HG03025 (cell line): ENCODE measurements around the gene IQCC.

Experiments
- ATAC-seq: cut with Tn5 transposase; IDR thresholded peaks from one replicate; pipeline ENCODE4 v1.9.1; 2021; ENCODE audit warnings: mild to moderate bottlenecking, moderate library complexity; ENCODE audit not compliant: unreplicated experiment, low FRiP score

The IQCC gene

DNA sequence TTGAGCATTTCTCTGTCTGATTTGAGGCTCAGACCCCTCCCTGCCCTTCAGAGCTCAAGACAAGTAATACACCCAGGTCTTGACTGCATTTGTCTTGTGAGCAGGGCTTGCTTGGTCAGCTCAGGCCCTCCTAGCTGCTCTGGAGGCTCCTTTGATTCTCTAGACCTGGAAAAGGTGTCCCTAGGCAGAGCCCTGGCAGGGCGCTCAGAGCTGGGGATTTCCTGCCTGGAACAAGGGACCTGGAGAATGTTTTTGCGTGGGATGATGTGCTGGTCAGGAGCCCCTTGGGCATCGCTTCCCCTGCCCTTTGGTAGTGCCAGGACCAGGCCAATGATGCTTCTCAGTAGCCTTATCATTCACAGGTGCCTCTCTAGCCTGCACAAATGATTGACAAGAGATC lies 9.9 kb upstream of the IQCC start:
- no peak for ATAC-seq

DNA sequence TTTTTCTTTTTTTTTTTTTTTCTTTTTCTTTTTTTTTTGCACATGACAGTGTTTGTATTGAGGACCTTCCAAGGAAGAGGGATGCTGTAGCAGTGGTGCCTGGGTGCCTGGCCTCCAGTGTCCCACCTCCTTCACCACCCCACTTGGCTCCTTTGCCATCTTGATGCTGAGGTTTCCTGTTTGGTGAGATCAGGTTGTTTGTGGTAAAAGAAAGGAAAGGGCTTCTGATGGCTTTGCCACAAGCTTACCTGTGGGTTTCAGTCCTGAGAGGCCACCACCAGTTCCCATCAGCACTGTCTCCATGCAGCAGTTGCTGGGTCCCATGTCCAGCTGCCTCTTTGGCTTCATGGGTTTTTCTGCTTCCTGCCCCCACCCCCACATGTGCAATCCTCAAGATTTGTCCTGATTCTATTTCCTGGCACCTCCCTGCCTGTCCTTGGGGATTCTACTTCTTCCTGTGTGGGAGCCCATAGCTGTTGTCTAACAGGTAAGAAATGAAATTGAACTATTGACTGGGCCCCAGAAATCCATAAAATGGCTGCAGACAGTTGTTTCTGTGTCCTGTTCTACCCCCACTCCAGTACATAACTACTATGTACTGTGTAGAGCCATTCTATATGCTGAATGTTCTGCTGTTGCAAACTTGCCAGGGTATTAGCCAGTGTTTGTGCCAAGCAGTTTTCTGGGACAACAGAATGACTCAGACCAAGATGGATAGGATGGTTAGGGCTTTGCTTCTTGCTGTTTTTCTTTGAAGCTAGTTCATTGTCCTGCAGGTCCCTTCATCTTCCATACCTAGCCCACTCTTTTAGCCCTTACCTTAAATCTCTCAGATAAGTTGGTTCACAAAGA lies 9.3 kb upstream of the IQCC start:
- no peak for ATAC-seq

DNA sequence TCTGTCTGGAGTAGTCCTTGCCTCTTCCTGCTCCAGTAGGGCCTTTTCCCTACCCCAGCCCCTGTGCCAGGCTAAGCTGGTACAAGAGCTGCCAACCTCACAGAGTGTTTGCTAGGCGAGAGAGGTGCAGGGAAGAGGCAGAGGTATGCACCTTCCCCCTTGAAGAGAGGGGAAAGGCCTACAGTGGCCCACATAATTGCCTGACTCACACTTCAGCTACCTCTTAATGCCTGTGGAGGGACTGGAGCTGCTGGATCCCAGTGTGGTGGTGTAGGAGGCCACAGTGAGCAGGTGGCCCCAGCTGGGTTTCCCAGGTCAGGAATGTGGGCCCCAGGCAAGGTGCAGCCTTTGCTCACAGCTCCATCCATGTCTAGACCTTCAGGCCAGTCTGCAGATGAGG lies 8.4 kb upstream of the IQCC start:
- ATAC-seq, result no peak

DNA sequence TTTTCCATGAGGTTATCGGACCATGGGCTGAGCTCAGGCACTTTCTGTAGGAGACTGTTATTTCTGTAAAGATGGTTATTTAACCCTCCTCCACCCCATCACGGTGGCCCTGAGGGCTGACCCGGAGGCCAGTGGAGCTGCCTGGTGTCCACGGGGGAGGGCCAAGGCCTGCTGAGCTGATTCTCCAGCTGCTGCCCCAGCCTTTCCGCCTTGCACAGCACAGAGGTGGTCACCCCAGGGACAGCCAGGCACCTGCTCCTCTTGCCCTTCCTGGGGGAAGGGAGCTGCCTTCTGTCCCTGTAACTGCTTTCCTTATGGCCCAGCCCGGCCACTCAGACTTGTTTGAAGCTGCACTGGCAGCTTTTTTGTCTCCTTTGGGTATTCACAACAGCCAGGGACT lies 7.6 kb upstream of the IQCC start:
- ATAC-seq, result no peak

DNA sequence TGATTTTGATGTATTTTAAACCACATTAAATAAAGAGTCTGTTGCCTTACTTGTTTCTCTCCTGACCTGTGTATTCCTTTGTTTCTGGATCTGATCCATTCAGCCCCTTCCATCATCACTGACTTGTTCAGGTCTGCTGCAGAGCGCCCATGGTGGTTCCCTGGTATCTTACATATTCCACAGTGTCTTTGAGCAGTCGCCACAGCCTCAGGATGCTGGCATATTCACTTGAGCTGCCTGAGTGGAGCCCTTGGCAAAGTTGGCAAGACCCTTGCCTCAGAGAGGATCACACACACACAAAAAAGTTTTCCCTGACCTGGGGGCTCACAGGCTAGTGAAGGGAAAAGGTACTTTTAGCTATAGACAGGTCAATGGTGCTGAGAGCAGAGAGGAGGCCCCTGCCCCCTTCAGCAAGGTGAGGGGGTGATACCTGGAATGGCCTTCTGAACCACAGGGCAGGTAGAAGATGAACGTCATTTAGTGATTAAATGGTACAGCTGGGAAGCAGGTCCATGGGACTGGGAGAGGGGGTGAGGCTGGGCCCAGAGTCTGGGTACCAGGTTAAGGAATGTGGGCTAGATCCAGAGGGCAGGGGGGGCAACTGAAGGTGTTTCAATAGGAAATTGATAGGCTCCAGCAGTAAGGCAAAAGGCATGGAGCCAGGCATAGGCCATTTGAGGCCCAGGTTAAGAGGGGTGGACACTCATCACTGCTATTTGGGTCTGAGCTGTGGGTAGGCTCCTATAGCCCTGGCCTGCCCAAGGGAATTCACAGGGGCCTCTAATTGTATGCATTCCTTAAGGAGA lies 7.0 kb upstream of the IQCC start:
- no peak for ATAC-seq

DNA sequence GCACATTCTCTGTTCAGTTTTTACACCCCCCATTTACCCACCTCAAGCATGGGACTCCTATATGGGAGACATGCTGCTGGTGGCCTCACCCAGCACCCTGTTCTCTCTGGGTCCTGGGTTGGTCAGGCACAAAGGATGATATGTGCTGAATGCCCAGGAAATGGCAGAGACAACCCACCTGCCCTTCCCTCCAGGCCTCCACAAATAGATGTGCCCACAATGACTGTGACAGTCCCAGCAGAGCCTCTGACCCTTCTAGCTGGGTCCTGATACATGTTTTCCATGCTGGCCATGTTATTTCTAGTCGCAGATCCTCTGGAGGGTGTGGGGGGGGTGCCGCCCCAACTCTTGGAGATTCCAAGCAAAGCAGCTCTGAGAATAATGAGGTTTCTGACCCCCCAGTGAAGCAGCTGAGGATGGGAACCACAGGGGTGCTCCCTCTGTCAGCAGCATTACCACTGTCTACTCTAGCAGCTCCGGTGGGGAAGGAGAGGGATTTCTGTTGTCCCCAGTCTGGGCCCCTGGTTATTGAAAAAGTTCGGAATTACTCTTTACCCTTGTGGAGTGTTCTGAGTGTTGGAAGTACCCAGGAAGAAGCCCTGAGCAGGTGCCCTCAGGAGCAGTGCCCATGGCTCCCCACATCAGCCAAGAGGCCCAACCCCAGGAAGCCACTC lies 6.3 kb upstream of the IQCC start:
- no peak for ATAC-seq

DNA sequence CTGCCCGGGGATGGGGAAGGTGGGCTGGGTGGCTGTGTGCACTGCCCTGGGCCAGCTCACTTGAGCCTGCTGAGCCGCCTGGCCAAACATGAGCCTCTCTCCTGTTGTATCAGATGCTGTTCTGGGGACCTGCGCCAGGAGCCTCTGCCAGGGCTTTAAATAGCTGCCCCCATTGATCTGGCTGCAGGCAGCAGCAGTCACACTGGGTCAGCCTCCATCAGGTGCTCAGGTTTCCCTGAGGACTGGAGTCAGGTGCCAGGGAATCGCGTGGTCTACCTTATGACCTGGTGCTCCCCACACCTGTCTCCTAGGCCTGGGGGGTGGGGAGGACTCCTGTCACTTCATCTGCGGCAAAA lies 5.8 kb upstream of the IQCC start:
- no peak for ATAC-seq

DNA sequence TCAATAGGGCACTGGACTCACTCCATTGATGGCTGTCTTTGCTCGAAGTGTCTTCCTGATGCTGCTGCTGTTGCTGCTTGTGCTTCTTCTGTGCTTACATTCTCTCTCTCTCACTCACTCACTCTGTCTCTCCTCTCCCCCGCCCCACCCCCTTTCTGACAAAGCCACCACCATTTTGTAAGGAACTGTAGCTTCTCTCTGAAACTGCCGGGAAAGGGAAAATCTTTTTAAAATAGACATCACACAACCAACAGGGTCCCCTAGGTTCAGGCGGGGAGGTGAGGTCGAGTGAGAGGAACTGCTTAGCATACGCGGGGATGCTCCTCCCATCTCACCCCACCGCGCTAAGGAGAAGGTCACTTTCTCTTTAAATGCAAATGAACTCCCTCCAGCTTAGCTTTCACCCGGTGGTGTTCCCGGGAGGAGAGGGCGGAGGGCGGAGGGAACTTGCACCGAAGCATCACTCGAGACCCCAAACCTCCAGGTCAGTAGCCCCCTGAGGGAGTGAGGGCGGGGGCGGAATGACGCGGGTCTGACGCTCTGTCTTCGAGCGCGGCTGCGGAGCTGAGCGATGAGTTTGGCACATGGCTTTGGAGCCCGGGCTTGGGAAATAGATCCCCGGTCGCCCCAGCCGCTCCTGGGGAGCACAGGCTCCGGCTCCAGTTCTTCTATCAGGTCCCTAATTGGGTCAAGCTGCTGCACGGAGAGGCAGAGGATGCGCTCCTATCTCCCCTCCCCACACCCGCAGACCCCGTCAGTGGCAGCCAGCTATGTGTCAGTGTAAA lies 5.1 kb upstream of the IQCC start, which contains the start of gene CCDC28B:
CCDC28B (plus strand) TSS at position 370 of the 785 bp plus-strand sequence. CDS start 1,341 bp downstream, outside the sequence.
- ATAC-seq, result no peak

DNA sequence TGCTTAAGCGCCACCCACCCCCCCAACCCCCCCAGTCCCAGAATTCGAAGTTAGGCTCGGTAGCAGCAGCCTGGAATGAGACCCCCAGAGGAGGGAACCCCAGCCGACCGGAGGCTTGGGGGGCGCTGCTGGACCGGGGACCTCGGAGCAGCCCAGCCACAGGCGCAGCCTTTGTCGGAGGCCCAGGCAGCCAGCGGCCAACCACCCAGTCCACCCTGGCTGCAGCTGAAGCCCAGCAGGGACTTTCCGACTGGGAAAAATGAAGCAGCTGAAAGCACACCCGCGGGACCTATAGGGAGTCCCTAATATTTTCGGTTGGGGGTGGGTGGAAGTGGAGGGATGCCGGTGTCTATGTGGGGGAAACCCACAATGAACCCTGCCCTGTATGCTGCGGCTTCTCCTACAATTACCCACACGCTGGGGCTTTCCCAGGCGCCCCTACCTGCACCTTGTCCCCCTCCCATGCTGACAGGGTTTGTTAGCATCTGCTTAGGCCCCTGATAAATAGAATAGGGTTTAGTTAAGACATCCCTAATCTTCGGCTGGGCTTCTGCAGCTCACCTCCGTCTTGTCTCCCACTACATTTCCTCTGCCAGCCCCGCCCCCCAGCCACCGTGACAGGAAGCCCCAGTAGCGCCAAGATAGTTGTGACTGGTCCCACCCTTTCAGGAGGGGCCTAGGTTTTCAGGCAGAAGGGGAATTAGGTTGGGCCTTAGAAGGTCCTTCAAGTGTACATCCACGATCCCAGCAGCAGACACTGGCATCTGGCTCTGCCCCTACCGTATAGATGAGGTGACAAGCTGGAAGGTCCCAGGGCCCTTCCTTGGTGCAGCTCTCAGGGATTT lies 4.2 kb upstream of the IQCC start:
- ATAC-seq, result no peak

DNA sequence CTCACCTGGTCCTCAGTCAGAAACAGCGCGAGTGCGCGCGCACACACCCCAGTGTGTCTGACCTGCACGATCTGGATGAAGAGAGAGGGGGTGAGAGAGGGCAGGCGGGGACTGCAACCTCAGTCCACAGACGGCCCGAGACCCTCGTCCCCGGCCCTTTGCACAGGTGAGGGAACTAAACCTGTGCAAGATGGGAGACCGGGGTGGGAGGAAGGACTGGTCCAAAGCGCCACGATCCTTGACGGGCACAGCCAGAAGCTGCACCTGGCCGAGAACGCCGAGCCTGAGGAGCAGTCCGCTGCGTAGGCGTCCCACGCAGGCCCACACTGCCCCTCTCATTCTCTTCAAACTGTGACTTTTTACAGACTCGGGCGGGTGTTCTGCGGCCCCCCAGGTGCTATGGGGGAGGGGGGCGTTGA lies 519 bp upstream of the IQCC start:
- ATAC-seq, result no peak

DNA sequence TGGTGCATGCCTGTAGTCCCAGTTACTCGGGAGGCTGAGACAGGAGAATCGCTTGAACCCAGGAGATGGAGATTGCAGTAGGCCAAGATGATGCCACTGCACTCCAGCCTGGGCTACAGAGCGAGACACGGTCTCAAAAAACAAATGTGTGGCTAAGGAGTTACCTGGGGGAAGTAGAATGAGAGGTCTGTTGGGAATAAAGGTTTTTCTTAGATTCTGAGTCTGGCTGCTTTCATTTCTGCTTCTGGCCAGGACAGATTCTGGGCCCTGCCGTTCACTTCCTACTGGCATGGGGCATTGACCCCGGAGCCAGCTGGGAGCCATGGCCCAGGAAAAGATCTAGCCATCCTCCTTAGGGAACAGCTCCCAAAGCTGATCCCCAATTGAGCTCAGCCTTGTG lies 3.0 kb downstream of the IQCC start:
- no peak for ATAC-seq

DNA sequence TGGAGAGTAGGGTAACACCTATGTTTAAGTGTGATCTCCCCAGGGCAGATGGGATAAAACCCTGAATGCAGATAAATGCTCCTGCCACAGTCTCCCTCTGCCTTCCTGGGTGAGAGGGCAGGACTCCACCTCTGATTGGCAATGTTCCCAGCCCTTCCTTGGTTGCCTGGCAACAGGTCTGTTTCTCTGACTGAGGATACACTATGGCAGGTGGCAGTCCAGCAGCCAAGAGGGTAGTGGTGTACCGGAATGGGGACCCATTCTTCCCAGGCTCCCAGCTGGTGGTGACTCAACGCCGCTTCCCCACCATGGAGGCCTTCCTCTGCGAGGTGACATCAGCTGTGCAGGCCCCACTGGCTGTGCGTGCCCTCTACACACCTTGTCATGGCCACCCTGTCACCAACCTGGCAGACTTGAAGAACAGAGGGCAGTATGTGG lies 3.4 kb downstream of the IQCC start, which contains the start of gene DCDC2B:
DCDC2B (plus strand) TSS at position 199 of the 438 bp plus-strand sequence; CDS start at position 204, 5 bp downstream.
- ATAC-seq, result no peak

DNA sequence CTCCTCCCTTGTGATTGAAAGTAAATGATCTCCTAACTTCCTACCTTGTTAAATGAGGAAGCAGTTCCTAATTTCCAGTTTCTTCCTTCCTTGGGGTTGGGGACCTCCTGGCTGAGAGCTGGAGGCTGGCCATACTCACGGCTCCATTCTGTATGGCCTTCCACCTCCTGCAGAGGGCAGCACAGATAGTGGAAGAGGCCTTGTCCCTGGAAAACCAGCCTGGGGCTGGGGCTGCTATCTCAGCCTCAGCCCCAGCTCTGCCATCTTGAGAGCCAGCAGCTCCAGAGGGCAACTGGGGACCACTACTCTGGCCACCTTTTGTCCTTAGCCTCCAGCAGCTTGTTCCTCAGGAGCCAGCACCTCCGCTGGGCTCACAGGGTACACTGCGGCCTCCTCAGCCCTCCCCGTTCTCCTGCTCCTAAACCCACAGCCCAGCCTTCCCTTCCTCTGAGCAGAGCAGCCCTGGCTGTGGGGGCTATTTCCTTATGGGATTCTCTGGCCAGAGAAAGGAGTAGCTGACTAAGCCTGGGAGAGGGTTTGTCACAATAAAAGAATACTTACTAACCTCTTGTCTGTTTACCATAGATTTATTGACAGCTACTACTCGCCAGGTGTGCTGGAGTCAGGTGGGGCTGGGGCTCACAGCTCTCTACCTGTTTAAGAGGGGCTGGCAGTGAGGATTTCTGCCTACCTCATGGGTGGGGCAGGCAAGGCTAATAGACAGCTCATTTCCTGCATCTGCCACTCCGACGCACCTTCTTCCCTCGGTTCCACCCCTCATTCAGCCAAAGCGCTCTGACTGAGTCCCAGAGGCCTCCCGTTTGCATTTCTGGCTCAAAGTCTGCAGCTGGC lies 10.4 kb downstream of the IQCC start:
- no peak for ATAC-seq

DNA sequence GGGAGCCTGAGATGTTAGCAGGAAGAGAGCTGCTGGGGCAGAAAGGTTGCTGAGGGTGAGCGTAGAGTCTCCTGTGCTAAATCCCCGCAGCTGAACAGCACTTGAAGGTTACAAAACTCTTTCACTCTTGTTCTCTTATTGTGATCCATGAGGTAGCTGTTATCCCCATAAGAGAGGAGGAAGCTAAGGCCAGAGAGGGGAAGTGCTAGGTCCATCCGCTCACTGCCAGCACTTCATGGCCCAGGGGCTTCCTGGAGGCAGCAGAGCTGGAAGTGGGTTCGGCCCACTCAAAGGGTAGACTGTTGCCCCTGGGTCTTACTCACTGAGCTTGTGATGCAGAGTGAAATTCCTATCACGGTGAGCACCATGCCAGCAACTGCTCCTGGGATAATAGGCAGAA lies 11.1 kb downstream of the IQCC start:
- ATAC-seq, result no peak

DNA sequence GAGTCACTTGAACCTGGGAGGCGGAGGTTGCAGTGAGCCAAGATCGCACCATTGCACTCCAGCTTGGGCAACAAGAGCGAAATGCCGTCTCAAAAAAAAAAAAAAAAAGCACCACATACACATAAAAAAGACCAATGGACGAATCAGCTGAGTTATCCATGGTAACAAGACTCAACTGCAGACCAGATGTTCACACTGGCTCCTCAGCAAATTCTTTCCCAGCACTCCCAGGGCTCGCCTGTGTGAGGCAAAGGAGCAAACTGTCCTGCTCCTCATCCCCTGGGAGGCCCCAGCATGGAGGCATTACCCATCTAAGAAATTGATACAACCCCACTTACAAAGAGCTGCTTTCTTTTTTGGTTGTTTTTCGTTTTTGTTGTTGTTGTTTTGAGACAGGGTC lies 13.6 kb downstream of the IQCC start:
- ATAC-seq, result no peak

DNA sequence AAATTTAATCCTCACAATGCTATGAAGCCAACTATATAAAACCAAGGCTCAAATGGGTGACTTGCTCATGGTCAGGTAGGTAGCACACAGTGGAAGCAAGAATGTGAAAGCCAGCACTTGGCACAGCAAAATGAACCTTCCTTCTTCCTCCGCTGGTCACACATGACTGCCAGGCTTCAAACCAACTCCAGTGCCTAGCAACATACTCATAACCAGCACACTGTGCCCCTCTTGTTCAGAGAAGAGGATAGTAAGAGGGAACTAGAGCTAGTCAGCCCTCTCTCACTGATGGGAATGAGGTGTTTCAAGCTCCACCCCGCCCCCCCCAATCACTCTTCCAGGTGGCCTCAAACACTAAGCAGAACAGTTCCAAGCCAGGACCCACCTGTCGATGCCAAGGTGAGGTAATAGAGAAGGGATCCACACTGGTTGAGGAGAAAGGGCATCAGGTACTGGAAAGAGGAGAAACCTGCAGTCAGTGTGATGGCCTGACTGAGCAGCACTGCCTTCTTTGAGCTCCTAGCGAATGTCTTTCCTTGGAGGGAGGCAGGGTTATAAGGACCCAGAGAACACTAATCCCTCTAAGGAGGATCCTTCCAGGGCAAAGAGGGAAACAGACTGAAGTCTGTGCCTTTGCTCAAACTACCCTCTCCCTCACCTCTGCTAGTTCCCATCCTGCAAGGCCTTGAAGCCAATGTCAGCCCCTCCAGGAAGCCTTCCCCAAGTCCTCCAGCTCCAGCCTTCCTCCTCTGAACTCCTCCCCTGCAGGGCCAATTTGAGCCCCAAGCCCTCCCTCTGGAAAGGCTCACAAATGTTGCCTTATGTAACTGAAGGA lies 15.5 kb downstream of the IQCC start:
- ATAC-seq, result no peak

DNA sequence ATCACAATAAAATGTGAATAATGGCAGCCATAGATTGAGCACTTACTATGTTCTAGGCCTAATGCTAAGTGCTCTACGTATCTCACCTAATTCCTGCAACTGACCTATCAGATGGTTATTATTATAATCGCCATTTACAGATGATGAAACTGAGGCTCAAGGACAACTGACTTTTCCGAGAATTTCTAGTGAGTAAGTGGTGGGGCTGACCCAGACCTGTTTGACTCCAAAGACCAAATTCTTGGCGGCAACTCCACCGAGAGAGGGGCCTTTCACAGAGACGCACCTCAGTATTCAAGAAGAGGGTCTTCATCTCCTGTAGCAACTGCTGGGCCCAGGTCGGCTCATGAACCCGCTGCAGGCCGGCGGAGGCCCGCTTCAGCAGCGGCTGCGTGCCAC lies 16.1 kb downstream of the IQCC start:
- ATAC-seq, result no peak
